ENCODE data around the gene DEFB121. TPM values are rescaled to one million over a fixed set of nuclear protein-coding genes. Genes with fewer than 3 reads are reported as not detected.

DEFB121 gene
- total RNA-seq, 6 experiments from 2014 or later, result not detected

GRCh38 chr20:31425797-31426196 lies 19.8 kb upstream of the DEFB121 start:
- Histone ChIP-seq H3K9me3 (no peaks in the 10 kb centered on the region), H3K36me3 (no peaks in the 10 kb centered on the region), H3K4me3 (no peak overlapping the region), H3K27me3 (no peaks in the 10 kb centered on the region), H3K27ac (no peak overlapping the region), H3K4me1 (no peaks in the 10 kb centered on the region)
- intact Hi-C loops (cut with DNase I), result no loop called here
- TF ChIP-seq POLR2A (IDR thresholded peaks at IDR 0.05), result no peak
- TF ChIP-seq CTCF (IDR thresholded peaks at IDR 0.05), result no peak
- ATAC-seq (no peak), DNase-seq (no peak)

- ATAC-seq (no peak), DNase-seq (no peak)
- Histone ChIP-seq H3K27ac (no peak overlapping the region), H3K9me3 (no peaks in the 10 kb centered on the region), H3K36me3 (no peaks in the 10 kb centered on the region), H3K4me1 (no peaks in the 10 kb centered on the region), H3K27me3 (no peaks in the 10 kb centered on the region), H3K4me3 (no peak overlapping the region)
- intact Hi-C loops (cut with DNase I), result no loop called here
- TF ChIP-seq POLR2A (IDR thresholded peaks at IDR 0.05), result no peak
- no peak for TF ChIP-seq CTCF (IDR thresholded peaks at IDR 0.05)
- WGBS (ENCODE audit: insufficient coverage, low coverage, low lambda C conversion rate, missing lambda C conversion rate), result 61% methylated on average over 5 of the region's 7 CpGs
Measured at GRCh38 chr20:31418307-31418706, 12.3 kb upstream of the DEFB121 start.

- Histone ChIP-seq H3K27me3 (no peaks in the 10 kb centered on the region), H3K4me1 (no peaks in the 10 kb centered on the region), H3K36me3 (no peaks in the 10 kb centered on the region), H3K27ac (no peak overlapping the region), H3K4me3 (no peak overlapping the region), H3K9me3 (no peaks in the 10 kb centered on the region)
- intact Hi-C loops (cut with DNase I), result no loop called here
- no peak for ATAC-seq
- WGBS (ENCODE audit: insufficient coverage, low coverage, low lambda C conversion rate, missing lambda C conversion rate), result 71% methylated on average over 2 of the region's 2 CpGs
- DNase-seq, result no peak
- TF ChIP-seq POLR2A (IDR thresholded peaks at IDR 0.05) (no peak), CTCF (IDR thresholded peaks at IDR 0.05) (no peak)
Measured at GRCh38 chr20:31415653-31416052, 9.6 kb upstream of the DEFB121 start.

- H3K9me3 ChIP-seq, result no peaks in the 10 kb centered on the region
- H3K27ac ChIP-seq, result no peak overlapping the region
- no peaks in the 10 kb centered on the region for H3K27me3 ChIP-seq
- ATAC-seq (no peak), DNase-seq (no peak)
- H3K36me3 ChIP-seq, result no peaks in the 10 kb centered on the region
- 45% methylated on average over 6 of the region's 6 CpGs for WGBS (ENCODE audit: insufficient coverage, low coverage, low lambda C conversion rate, missing lambda C conversion rate)
- intact Hi-C loops (cut with DNase I), result no loop called here
- H3K4me3 ChIP-seq, result no peak overlapping the region
- H3K4me1 ChIP-seq, result no peaks in the 10 kb centered on the region
- TF ChIP-seq CTCF (IDR thresholded peaks at IDR 0.05) (no peak), POLR2A (IDR thresholded peaks at IDR 0.05) (no peak)
Measured at GRCh38 chr20:31414381-31414780, 8.4 kb upstream of the DEFB121 start.

GRCh38 chr20:31410011-31410410 lies 4.0 kb upstream of the DEFB121 start:
- Histone ChIP-seq H3K4me3 (no peak overlapping the region), H3K9me3 (no peaks in the 10 kb centered on the region), H3K27ac (no peak overlapping the region), H3K36me3 (no peaks in the 10 kb centered on the region), H3K4me1 (no peaks in the 10 kb centered on the region), H3K27me3 (no peaks in the 10 kb centered on the region)
- no peak for TF ChIP-seq POLR2A (IDR thresholded peaks at IDR 0.05)
- no peak for TF ChIP-seq CTCF (IDR thresholded peaks at IDR 0.05)
- no peak for ATAC-seq
- intact Hi-C loops (cut with DNase I), result no loop called here
- WGBS (ENCODE audit: insufficient coverage, low coverage, low lambda C conversion rate, missing lambda C conversion rate), result 24% methylated on average over 1 of the region's 1 CpG
- no peak for DNase-seq
